NT2/D1 (cell line): ENCODE data around the gene TAB3.

Experiments used
- YY1 ChIP-seq: IDR thresholded peaks from 2 replicates; pipeline ENCODE4 v1.6.1; 2011; ENCODE audit not compliant: insufficient read length, insufficient read depth
- ZNF274 ChIP-seq: IDR thresholded peaks from 2 replicates; pipeline ENCODE4 v1.6.1; 2011; ENCODE audit warnings: mild to moderate bottlenecking, low read depth, low read length

DNA sequence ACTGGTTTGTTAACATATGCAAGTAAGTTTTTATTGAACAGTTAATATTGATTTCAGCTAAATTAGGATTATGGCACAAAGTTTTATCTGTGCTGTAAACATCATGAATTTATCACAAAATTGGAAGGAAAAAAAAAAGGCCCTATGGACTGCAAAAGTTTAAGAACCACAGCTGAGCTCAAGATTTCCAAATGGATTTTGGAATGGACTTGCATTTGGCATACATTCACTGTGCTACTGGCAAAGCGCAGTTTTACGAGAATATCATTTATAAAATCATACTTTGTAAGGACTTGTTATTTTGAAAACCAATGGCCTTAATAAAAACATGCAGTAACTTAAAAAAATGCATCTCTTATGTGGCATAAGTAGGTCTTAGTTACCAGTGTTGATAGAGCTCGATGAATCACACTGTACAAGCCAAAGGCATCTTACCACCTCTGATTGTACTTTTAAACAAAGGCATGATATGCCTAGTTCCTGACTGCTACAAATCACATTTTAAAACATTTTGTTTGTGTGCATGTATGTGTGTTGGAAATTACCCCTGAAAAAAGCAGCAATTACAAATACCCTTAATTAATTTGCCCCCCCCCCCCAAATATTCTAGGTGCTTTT lies 58.6 kb downstream of the TAB3 start:
- TF ChIP-seq ZNF274 (no peak), YY1 (no peak)
